ENCODE measurements around the gene SEPTIN6. TPM values are rescaled to one million over a fixed set of nuclear protein-coding genes. Genes with fewer than 3 reads are reported as not detected.

The SEPTIN6 gene
- total RNA-seq, 2 donors from 2014 or later: 4.9 to 6.7 TPM

GRCh38 chrX:119655125-119655524 is 37.8 kb downstream of the SEPTIN6 start:
- no peaks in the 10 kb centered on the region for H3K36me3 ChIP-seq (replicated peaks in 1 of 2; ENCODE audit: insufficient read depth in 1 of 2, low read depth in 2 of 2)
- TF ChIP-seq, protein P1, sequence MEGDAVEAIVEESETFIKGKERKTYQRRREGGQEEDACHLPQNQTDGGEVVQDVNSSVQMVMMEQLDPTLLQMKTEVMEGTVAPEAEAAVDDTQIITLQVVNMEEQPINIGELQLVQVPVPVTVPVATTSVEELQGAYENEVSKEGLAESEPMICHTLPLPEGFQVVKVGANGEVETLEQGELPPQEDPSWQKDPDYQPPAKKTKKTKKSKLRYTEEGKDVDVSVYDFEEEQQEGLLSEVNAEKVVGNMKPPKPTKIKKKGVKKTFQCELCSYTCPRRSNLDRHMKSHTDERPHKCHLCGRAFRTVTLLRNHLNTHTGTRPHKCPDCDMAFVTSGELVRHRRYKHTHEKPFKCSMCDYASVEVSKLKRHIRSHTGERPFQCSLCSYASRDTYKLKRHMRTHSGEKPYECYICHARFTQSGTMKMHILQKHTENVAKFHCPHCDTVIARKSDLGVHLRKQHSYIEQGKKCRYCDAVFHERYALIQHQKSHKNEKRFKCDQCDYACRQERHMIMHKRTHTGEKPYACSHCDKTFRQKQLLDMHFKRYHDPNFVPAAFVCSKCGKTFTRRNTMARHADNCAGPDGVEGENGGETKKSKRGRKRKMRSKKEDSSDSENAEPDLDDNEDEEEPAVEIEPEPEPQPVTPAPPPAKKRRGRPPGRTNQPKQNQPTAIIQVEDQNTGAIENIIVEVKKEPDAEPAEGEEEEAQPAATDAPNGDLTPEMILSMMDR (IDR thresholded peaks at IDR 0.05): no peak
- no peak for TF ChIP-seq POLR2A (IDR thresholded peaks at IDR 0.05)
- WGBS, 2 donors: 71 to 78% methylated on average over 5 to 6 of the region's 6 CpGs
- peaks cover 12% of the 10 kb centered on the region for H3K4me1 ChIP-seq
- H3K4me3 ChIP-seq: no peak overlapping the region
- intact Hi-C loops (cut with DNase I): no loop called here
- peak in 2 of 4 donors; percentile 11 to 27 for DNase-seq
- H3K27me3 ChIP-seq: no peaks in the 10 kb centered on the region
- peak; percentile 38 for ATAC-seq
- no peaks in the 10 kb centered on the region for H3K9me3 ChIP-seq
- H3K27ac ChIP-seq: no peak overlapping the region

- no peaks in the 10 kb centered on the region for H3K36me3 ChIP-seq (replicated peaks in 1 of 2; ENCODE audit: insufficient read depth in 1 of 2, low read depth in 2 of 2)
- no peak overlapping the region for H3K4me3 ChIP-seq
- H3K9me3 ChIP-seq: no peaks in the 10 kb centered on the region
- ATAC-seq (peak; percentile 48), DNase-seq (peak; percentile 14 to 35 (median 19))
- peaks cover 12% of the 10 kb centered on the region for H3K4me1 ChIP-seq
- intact Hi-C loops (cut with DNase I): no loop called here
- WGBS, 2 donors: 55 to 85% methylated on average over 7 to 8 of the region's 8 CpGs
- no peak for TF ChIP-seq POLR2A (IDR thresholded peaks at IDR 0.05)
- TF ChIP-seq, protein P1 (IDR thresholded peaks at IDR 0.05): no peak
- no peaks in the 10 kb centered on the region for H3K27me3 ChIP-seq
- H3K27ac ChIP-seq: peak overlapping the region in 1 of 4 donors; percentile 8
Measured at GRCh38 chrX:119654112-119654531, 38.8 kb downstream of the SEPTIN6 start.

- no peak for TF ChIP-seq POLR2A (IDR thresholded peaks at IDR 0.05)
- H3K4me1 ChIP-seq: no peaks in the 10 kb centered on the region
- WGBS, 2 donors: 47 to 72% methylated on average over 4 to 6 of the region's 6 CpGs
- H3K9me3 ChIP-seq: no peaks in the 10 kb centered on the region
- H3K27me3 ChIP-seq: no peaks in the 10 kb centered on the region
- no peaks in the 10 kb centered on the region for H3K36me3 ChIP-seq (replicated peaks in 1 of 2; ENCODE audit: insufficient read depth in 1 of 2, low read depth in 2 of 2)
- intact Hi-C loops (cut with DNase I): no loop called here
- DNase-seq (no peak), ATAC-seq (no peak)
- H3K27ac ChIP-seq: no peak overlapping the region
- H3K4me3 ChIP-seq: no peak overlapping the region
Measured at GRCh38 chrX:119648421-119648775, 44.6 kb downstream of the SEPTIN6 start.

GRCh38 chrX:119647552-119648420 is 45.2 kb downstream of the SEPTIN6 start:
- intact Hi-C loops (cut with DNase I): no loop called here
- Histone ChIP-seq H3K36me3 (replicated peaks in 1 of 2; ENCODE audit: insufficient read depth in 1 of 2, low read depth in 2 of 2) (no peaks in the 10 kb centered on the region), H3K9me3 (no peaks in the 10 kb centered on the region), H3K4me3 (no peak overlapping the region), H3K27ac (no peak overlapping the region), H3K27me3 (no peaks in the 10 kb centered on the region), H3K4me1 (no peaks in the 10 kb centered on the region)
- 83 to 87% methylated on average over 14 to 15 of the region's 17 CpGs for WGBS, 2 donors
- no peak for TF ChIP-seq POLR2A (IDR thresholded peaks at IDR 0.05)
- TF ChIP-seq, protein P1 (IDR thresholded peaks at IDR 0.05): no peak
- DNase-seq: no peak
- no peak for ATAC-seq

DNA sequence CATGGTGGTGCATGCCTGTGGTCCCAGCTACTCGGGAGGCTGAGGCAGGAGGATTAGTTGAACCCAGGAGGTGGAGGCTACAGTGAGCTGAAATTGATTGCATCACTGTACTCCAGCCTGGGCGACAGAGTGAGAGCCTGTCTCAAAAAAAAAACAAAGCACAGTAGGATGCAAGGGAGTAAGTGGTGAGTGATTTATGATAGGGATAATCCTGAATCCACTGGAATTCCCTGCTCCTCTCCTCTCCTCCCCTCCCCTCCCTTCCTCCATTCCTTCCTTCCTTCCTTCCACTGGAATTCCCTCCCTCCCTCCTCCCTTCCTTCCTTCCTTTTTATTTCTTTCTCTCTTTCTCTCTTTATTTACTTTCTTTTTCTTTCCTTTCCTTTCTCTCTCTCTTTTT is 45.9 kb downstream of the SEPTIN6 start:
- no peak for DNase-seq
- no peak overlapping the region for H3K27ac ChIP-seq
- intact Hi-C loops (cut with DNase I): no loop called here
- ATAC-seq: no peak
- no peaks in the 10 kb centered on the region for H3K9me3 ChIP-seq
- H3K36me3 ChIP-seq (replicated peaks in 1 of 2; ENCODE audit: insufficient read depth in 1 of 2, low read depth in 2 of 2): no peaks in the 10 kb centered on the region
- H3K4me3 ChIP-seq: no peak overlapping the region
- WGBS, 2 donors: 67 to 71% methylated on average over 1 of the region's 2 CpGs
- H3K4me1 ChIP-seq: no peaks in the 10 kb centered on the region
- TF ChIP-seq, protein P1 (IDR thresholded peaks at IDR 0.05): no peak
- TF ChIP-seq POLR2A (IDR thresholded peaks at IDR 0.05): no peak
- H3K27me3 ChIP-seq: no peaks in the 10 kb centered on the region
